GM18519 (cell line): Measurements from ENCODE around the gene AUTS2.

Experiments used
- ATAC-seq: cut with Tn5 transposase; IDR thresholded peaks from one replicate; pipeline ENCODE4 v1.9.1; 2021; ENCODE audit warnings: mild to moderate bottlenecking, moderate library complexity; ENCODE audit not compliant: unreplicated experiment, low FRiP score

AUTS2 gene

DNA sequence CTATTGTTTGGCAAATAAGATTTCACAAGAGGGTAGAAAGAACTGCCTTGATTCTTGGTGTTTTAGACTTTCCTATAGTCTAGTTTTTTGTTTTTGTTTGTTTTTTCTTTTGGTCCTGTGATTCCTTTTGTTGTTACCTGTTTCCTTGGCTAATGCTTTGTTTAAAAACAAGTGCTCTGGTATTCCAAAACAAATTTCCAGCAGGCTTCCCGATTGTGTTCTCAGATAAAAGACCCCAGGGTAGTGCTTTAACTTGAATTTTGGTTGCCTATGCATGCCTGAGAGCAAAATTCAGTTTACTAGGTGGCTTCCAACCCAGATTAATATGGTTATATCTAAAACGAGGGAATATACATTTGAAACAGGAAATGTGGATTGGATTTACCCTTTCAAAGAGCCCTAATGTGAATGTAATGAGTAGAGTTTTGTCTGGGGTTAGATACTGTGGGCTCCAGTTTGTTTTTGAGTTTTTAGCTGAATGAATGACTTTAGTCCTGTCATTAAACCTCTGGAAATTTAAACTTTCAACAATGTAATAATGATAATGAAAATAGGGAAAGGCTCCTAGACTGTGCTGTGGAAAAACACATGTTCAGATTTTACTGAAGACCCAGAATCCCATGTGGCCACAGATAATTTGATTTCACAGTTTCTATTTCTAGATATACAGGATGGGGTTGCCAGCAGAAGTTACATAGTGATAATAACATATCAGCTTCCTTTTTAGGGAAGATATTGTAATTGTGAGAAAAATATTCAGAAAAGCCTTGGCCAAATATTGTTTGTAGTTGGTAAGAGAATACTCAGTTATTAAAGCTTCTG, 23.9 kb downstream of the AUTS2 start:
- no peak for ATAC-seq

DNA sequence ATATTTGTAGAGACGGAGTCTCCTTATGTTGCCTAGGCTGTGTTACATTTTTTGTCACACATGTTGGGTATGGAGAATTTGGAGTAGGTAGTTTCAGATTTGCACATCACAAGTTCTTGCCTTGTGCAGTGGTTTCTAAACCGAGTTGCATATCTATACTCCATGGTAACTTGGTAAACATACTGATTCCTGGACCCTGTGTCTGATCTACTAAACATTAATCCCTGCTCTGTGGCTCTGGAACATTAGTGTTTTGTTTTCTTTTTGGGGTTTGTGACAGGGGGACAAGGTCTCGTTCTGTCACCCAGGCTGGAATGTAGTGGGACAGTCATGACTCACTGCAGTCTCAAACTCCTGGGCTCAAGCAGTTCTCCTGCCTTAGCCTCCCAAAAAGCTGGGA, 24.7 kb downstream of the AUTS2 start:
- peak; percentile 62 for ATAC-seq

DNA sequence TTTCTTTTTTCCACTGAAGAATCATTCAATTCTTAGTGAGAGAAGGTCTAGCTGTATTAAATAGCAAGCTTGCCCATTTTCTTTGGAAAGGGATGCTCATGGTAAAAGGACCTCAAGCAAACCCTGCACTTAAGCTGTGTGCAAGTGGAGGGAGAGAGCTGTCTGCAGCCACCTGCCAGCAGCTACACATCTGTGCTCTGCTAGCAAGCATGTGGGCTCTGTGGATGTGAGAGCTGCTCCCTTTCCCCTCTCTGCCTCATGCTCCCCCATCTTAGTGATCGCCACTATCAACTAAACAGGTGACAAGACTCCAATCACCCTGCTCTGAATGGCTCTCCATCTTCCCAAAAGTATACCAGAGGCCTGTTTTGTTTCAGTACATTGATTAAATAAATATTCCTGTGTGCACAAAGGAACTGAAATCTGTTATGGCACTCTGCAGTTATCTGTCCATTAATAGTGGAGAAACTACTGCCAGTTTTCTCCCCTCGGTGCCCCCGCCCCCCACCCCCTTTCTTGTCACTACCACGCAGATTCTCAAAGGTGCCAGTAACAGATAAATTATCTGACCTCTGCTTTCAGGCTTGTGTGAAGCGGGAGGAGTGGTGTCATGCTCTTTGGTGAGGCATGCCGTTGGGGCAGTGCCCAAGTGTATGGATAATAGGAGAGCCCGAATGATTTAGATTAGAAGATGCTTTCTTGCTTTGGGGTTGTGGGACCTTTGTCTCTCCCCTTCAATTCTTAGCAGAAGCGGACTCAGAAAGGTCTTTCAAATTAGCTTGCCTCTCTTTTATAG, 26.4 kb downstream of the AUTS2 start:
- ATAC-seq, result no peak

DNA sequence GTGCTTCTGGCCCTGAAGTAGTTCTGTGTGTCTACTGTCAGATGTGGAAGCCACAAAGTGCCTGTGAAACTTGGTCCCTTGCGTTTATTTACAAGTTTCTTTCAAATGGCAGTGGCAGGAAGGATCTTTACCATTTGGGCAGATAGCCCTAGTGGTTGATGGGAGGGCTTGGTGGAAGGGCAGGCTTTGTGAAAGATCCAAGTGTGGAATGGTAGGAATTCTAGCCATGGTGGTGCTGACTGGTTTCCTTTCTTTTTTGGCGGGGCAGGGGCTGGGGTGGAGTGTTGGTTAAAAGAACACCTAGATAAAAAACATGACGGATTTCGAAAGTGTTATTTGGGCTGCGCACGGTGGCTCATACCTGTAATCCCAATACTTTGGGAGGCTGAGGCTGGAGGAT, 27.0 kb downstream of the AUTS2 start:
- ATAC-seq, result no peak

DNA sequence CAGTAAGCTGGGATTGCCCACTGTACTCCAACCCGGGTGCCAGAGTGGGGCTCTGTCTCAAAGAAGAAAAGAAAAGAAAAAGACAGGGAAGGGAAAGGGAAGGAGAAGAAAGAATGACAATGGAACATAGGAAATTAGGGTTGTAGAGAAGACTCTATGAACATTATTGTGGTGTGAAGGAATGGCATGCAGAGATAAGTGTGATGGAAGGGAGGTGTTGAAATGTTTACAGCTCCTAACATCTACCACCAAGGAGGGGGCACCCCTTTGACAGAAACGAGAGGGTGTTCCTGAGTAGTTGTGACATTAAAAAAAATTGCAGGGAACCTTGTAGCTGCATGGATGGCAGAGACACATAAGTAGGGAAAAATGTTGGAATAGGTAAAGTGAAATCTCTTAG, 27.5 kb downstream of the AUTS2 start:
- no peak for ATAC-seq

DNA sequence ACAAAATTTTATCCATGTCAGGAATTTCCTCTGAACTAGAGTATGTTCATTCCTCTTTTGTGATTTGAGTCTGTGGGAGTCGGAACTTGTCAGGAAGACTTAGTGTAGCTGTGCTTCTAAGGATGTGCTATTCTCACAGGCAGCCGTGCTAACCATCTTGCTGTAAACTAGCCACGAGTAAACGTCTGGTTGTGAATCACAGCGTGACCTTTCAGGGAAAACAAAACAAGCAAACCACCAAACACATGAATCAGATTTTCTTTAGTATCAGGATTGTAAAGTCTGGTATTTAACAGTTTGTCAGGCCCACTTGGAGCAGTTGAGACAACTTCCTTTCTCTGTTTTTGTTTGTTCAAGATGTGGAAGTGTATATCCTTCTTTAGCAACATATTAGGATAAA, 32.0 kb downstream of the AUTS2 start:
- ATAC-seq, result no peak

DNA sequence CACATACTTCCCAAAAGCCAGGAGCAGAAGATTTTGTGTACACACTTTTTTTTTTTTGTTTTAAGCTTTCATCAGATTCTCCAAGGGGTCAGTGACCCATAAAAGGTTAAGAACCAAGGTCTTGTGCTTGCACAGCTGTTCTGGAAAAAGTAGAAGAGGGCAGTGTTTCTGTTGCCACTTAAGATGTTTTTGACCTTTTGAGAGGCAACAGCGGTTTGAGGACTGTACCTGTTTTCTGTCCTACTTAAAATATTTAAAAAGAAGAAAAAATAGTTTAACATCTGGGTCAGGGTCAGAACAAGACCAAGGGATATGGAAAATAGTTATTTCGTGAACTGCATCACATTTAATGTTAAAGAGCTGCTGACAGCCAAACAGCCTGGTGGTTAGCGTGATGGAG, 32.9 kb downstream of the AUTS2 start:
- no peak for ATAC-seq

DNA sequence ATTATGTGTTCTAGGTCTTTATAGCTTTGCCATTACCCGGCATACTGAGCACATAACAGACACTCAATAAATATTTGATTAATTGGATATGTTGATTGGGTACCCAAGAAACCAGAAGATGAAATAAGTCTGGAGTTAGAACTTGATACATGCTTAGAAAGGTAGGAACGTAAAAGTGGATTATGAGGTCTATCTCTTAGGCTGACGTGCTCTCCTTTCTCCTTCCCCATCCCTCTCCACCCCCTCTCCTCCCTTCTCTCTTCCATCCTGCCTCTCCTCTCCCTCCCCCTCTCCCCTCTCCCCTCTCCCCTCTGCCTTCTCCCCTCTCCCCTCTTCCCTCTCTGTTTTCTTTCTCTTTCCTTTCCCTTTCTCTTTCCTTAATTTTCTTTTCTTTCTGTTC, 34.0 kb downstream of the AUTS2 start:
- no peak for ATAC-seq

DNA sequence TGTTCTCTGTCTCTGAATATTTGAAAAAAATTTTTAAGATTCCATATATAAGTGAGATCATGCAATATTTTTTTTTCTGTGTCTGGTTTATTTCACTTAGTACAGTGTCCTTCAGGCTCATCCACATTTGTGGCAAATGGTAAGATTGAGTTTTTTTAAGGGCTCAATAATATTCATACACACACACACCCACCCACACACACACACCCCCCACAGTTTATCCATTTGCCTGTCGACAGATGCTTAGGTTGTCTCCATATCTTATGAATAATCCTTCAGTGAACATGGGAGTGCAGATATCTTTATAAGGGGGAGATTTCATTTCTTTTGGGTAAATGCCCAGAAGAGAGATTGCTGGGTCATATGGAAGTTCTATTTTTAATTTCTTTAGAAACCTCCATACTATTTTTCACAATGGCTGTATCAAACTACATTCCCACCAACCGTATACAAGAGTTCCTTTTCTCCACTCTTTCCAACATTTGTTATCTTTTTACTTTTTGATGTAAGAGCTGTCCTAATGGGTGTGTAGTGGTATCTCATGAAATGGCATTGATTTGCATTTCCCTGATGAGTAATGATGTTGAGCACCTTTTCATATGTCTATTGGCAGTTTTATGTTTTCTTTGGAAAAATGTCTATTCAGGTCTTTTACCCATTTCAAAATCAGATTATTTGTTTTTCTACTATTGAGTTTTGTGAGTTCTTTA, 35.0 kb downstream of the AUTS2 start:
- ATAC-seq, result no peak

DNA sequence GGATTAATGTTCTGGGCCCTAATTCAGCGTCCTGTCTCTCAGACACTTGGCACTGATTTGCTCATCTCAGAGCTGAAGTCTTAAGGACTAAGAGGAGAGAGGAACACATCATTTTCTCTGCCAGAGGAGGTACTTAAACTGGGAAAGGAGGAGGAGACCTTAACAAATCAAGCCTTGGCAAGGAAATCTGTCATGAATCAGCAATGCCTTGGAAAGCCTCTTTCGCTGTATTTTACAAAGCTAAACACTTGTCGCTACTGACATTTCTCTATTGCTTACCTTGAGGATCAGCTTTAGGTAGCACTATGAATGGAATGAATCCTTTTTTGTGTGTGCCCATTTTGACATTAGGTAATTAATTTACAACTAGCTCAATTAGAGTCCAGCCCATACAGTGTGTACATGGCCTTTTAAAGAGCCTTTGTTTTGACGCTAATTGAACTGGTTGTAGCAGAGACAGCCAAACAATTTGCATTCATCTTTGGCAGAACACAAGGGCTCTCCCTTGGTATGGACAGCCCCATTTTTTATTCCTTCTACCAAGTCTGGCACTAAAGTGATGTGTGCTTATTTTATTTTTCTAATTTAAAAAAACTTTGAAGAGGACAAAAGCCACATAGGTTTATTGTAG, 37.4 kb downstream of the AUTS2 start:
- ATAC-seq, result no peak

DNA sequence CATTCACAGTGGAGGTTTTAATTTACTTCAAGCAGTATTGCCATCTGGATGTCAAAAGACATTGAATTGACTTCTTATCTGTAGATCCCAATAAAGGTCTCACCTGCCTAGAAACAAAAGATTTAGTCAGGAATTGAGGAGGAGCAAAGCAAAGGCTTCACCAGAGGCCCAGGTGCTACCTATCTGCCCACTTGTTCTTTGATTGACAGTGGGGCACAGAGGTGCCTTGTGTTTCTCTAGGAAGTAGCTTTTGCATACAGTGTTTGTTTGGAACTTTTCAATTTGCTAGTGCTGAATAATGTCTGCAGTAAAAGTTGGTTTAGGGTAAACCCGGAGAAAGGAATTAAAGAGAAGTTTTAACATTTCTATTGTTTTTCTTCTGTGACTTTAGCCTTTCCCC, 40.4 kb downstream of the AUTS2 start:
- ATAC-seq, result no peak

DNA sequence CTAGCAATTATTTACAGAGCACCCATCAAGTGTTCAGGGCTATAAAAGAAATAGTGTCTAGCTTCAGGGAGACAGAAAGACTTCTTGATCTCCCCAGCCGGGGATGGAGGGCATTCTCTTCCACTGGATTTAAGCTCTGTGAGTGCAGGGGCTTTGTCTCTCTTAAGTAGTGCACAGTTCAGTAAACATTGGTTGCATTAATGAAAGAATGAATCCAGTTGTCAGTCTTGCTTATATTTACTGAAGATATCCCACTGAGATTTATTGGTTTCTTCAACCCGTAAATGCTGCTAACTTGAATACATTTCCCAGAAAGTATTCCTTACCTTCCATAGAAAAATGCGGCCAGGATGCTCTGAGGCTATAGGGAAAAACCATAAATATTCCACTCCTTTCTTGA, 41.9 kb downstream of the AUTS2 start:
- no peak for ATAC-seq

DNA sequence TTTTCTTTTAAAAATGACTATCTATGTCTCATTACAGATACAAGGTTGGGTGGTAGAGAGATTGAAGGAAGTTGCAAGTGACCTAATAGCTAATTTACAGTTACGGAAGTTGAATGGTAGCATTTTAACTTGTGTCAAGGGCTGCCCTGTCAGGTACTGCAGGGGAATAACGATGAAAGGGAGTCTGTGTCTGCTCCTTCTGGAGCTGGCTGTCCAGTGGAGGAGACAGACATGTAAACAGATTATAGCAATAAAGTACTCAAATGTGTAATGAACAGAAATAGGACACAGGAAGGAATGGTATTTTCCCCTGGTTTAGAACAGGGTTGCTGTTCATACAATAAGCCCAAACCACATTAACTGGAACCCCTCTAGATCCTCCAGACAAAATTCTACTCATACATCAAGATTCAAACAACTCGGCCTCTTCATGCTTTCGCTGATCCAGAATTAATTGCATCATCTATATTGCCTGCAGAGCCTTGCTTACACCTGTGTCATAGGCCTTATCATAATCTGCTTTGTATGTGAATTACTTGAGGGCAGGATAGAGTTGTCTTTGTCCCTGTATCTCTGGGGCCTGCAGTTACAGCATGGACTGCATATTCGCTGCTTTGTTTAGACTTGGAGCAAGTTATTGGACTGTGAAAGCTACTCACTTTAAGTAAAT, 42.8 kb downstream of the AUTS2 start:
- no peak for ATAC-seq

DNA sequence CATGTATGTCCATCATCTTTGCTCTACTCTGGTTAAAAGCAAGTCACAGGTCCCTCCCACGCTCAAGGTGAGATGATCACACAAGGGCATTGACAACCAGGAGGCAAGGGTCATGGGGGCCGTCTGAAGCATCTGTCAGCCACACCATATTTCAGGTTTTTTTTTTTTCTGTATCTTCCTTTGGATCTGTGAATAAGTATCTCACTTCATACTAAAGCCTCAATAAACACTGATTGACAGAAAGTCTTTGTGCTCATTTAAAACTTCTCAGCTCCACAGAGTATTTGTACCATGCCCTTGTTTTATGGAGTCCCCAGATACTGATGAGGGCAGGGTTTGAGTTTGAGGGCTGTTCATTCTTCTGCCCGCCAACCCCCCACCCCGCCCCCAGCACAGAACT, 45.0 kb downstream of the AUTS2 start:
- no peak for ATAC-seq

DNA sequence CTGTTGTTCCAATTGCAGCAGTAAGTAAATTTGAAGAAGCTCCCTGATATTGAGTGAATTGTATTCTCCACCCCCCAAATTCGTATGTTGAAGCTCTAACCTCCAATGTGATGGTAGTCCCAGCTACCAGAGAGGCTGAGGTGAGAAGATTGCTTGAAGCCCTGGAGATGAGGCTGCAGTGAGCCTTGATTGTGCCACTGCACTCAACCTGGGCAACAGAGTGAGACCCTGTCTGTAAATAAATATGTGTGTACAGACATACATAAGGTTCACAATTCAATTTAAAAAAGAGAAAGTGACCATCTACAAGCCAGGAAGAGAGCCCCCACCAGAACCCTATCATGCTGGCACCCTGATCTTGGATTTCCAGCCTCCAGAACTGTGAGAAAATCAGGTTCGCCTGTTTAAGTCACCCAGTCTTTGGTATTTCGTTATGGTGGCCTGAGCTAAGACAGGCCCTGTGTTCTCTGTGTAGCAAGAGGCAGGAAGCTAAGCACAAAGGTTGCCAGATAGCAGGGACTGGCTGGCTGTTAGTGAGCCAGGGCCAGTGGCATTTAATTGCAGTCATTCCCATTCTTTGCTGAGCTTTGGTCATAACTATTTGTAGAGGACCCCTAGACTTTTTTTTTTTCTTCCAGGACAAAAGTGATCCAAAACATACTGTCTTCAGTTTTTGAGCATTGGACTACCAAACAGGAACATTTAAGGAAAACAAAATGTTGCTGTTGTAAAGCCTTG, 45.6 kb downstream of the AUTS2 start:
- no peak for ATAC-seq

DNA sequence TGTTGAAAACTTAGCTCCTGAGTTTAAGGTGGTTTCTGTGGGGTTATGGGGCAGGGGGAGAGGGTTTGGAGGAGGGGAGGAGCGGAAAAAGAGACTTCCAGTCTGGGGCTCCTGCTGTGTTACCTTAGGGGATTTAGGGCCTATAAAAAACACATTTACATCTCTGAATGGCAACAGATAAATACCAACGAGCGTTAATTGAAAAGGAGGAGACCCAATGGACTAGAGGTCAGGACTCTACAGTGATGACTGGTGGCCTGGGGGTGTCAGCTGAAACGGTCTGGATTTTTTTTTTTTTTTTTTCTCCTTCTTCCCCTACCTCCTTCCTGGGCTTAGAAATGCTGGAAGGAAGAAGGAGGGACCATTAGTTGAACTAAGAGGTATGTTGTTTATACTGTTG, 47.4 kb downstream of the AUTS2 start:
- no peak for ATAC-seq

DNA sequence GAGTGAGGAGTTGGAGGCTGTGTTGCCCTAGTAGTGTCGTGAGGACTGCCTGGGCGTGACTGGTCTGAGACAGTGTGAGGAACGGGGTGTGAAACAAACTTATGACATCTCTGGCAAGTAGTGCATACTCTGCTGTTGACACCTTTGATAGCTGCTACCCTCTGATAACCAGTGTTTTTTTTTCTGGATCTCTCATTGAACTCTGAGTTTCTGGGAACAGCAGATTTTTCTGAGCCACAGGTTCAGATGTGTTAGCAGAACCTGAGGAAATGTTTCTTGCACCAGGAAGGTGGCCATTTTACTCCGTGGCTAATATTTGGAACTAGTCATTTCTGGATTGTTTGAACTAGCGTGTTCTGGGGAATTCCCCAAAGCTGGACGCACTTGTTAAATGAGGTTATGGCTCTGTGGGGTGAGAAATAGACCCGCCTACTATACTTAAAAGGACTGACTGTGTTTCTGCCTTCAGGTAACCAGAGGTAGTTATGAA, 52.9 kb downstream of the AUTS2 start:
- ATAC-seq, result peak; percentile 71

DNA sequence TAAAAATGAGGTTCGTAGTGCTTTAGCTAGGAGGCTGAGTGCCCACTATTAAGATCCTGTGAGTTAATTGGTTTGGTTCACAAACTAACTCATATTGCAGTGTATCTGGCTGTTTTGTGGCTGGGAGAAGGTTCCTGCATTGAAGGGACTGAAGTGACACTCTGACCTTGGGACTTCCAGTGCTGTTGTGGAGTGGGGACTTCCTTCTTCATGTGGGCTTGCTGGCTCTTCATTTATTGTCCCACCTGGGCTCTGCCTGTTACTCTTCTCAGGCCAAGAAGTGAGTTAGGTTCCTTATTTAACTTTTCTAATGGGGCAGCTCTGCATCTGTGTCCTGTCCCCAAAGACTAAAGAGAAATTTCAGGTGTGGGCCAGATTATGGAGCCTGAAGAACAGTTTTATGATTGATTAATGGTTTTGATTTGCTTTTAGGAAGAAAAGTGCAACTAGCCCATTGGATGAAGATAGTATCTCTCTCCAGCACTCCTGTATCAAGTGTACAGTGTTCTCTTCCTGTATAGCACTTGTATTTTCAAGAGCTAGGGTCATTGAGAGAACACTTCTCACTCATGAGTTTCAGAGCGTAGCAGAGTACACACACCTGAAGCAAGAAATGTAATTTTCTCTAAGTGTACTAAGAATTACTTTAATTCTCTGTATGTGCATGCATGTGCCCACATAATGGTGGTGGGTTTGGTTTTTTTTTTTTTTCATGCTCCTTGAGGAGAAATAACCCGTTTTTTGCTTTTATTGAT, 54.8 kb downstream of the AUTS2 start:
- ATAC-seq, result no peak

DNA sequence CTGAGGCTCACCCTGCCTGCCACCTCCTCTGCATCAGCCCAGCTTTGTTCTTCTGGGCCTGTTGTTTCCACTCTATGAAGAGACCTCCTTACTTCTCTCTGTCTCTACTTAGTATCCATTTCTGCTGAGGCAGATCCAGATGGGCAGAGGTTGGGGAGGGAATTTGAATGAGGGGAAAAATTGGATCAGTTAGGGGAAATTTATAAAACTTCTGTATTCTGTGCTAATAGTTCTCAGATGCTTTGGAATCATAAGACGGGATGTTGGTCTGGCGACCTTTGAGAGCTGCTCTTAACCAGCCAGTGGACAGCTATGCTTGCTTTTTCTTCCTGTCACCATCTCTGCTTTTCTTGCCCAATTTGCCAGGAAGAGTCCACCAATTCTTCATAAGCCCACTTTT, 55.5 kb downstream of the AUTS2 start:
- no peak for ATAC-seq
